ENCODE measurements around the gene SLC15A4.

DNA sequence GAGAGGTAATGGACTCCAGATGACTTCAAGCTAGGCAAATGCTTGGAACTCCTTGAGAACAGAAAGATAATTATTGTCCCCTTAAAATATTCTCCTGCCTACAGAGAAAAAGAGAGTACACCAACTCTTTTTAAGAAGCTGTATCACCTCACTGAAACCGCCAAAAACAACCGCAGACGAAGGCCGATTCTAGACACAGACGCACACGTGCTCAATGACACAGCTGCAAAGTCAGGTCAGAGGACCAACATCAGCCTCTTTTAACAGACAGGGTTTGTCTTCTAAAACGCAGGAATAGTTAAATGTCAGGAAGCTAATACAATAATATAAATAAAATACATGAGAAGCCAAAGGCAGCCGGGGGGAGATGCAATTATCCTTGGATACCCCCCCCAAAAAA is 19.0 kb downstream of the SLC15A4 start:
- TF ChIP-seq, protein P1, sequence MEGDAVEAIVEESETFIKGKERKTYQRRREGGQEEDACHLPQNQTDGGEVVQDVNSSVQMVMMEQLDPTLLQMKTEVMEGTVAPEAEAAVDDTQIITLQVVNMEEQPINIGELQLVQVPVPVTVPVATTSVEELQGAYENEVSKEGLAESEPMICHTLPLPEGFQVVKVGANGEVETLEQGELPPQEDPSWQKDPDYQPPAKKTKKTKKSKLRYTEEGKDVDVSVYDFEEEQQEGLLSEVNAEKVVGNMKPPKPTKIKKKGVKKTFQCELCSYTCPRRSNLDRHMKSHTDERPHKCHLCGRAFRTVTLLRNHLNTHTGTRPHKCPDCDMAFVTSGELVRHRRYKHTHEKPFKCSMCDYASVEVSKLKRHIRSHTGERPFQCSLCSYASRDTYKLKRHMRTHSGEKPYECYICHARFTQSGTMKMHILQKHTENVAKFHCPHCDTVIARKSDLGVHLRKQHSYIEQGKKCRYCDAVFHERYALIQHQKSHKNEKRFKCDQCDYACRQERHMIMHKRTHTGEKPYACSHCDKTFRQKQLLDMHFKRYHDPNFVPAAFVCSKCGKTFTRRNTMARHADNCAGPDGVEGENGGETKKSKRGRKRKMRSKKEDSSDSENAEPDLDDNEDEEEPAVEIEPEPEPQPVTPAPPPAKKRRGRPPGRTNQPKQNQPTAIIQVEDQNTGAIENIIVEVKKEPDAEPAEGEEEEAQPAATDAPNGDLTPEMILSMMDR (IDR thresholded peaks at IDR 0.05; ENCODE audit: low read length): no peak
- no peak for TF ChIP-seq EZH2 (optimal IDR thresholded peaks at IDR 0.05; ENCODE audit: low read depth, low read length)
- no peak for TF ChIP-seq EZH2phosphoT487 (IDR thresholded peaks at IDR 0.05; ENCODE audit: low read length)
